Left ventricle myocardium inferior (tissue), 1 donor: ENCODE data around the gene MEIS2. TPM values are rescaled to one million over a fixed set of nuclear protein-coding genes. Genes with fewer than 3 reads are reported as not detected.
A peak's percentile ranks its signal among the peaks of the same experiment; 100 is the strongest.

ENCODE experiments used
- DNase-seq: peaks from one replicate; pipeline ENCODE4 v3.0.0-alpha.2; 2020
- H3K27ac ChIP-seq: fragments of 200-600 bp; replicated peaks from 2 replicates; pipeline ENCODE4 v1.8.0; 2021
- H3K27me3 ChIP-seq: fragments of 200-600 bp; 2 replicates; pipeline ENCODE4 v1.8.0; 2021; ENCODE audit warnings: low read depth
- H3K36me3 ChIP-seq: fragments of 200-600 bp; 2 replicates; pipeline ENCODE4 v1.8.0; 2021
- H3K4me1 ChIP-seq: fragments of 200-600 bp; 2 replicates; pipeline ENCODE4 v1.8.0; 2021
- H3K4me3 ChIP-seq: fragments of 200-600 bp; 2 replicates; pipeline ENCODE4 v1.8.0; 2021; ENCODE audit warnings: mild to moderate bottlenecking, moderate library complexity
- H3K9me3 ChIP-seq: fragments of 200-600 bp; replicated peaks from 2 replicates; pipeline ENCODE4 v1.8.0; 2021
- CTCF ChIP-seq: fragments of 200-600 bp; IDR thresholded peaks from 2 replicates; pipeline ENCODE4 v1.8.0; 2021; ENCODE audit warnings: antibody characterized with exemption, mild to moderate bottlenecking, borderline replicate concordance
- intact Hi-C: fragments of 100-400 bp; cut with micrococcal nuclease; formaldehyde crosslinking; loops from one replicate; pipeline ENCODE4 v1.11.0; 2022
- total RNA-seq: library from RNA; stranded (reverse); fragmentation: NEBNext Ultra II Directional; extraction: Animal tissue kit (Norgen Biotek cat#: 25700); gene quantifications from one replicate; pipeline ENCODE4 v1.2.1, GENCODE V29; 2021
- donor health status: DM: no; HTN: yes; CAD: no; lungs with severe emphysema.

MEIS2 gene
- total RNA-seq, 1 donor from 2014 or later = 36.0 TPM

GRCh38 chr15:37106490-37107001 lies 6.2 kb upstream of the MEIS2 start:
- intact Hi-C loops = loop anchor here (5.0 kb wide), 1 partner anchor 224 kb away; no protein-coding TSS in a partner anchor
- peak overlapping the region; percentile 97 for H3K27ac ChIP-seq
- peak; percentile 38 for TF ChIP-seq CTCF
- H3K36me3 ChIP-seq = no peaks in the 10 kb centered on the region
- H3K4me3 ChIP-seq = peak overlapping the region; percentile 53
- peaks cover 53% of the 10 kb centered on the region for H3K4me1 ChIP-seq
- H3K9me3 ChIP-seq = no peaks in the 10 kb centered on the region
- H3K27me3 ChIP-seq = peaks cover 76% of the 10 kb centered on the region
- peak; percentile 68 for DNase-seq

GRCh38 chr15:37105889-37106288 lies 5.5 kb upstream of the MEIS2 start:
- Histone ChIP-seq H3K27ac (peak overlapping the region; percentile 97), H3K36me3 (no peaks in the 10 kb centered on the region), H3K4me1 (peaks cover 60% of the 10 kb centered on the region), H3K27me3 (peaks cover 77% of the 10 kb centered on the region), H3K4me3 (no peak overlapping the region), H3K9me3 (no peaks in the 10 kb centered on the region)
- intact Hi-C loops = loop anchor here (5.0 kb wide), 1 partner anchor 224 kb away; no protein-coding TSS in a partner anchor
- no peak for TF ChIP-seq CTCF
- DNase-seq = no peak

GRCh38 chr15:37105029-37105428 lies 4.7 kb upstream of the MEIS2 start:
- peaks cover 53% of the 10 kb centered on the region for H3K4me1 ChIP-seq
- H3K27me3 ChIP-seq = peaks cover 77% of the 10 kb centered on the region
- H3K27ac ChIP-seq = peak overlapping the region; percentile 97
- H3K36me3 ChIP-seq = no peaks in the 10 kb centered on the region
- DNase-seq = no peak
- TF ChIP-seq CTCF = no peak
- H3K4me3 ChIP-seq = peak overlapping the region; percentile 76
- intact Hi-C loops = loop anchor here (5.0 kb wide), 1 partner anchor 223 kb away; no protein-coding TSS in a partner anchor
- H3K9me3 ChIP-seq = no peaks in the 10 kb centered on the region

- no peak for DNase-seq
- TF ChIP-seq CTCF = no peak
- intact Hi-C loops = no loop called here
- Histone ChIP-seq H3K27ac (peak overlapping the region; percentile 97), H3K4me3 (peak overlapping the region; percentile 76), H3K36me3 (no peaks in the 10 kb centered on the region), H3K27me3 (peaks cover 72% of the 10 kb centered on the region), H3K4me1 (peaks cover 49% of the 10 kb centered on the region), H3K9me3 (no peaks in the 10 kb centered on the region)
Observed at GRCh38 chr15:37104424-37104981, 4.2 kb upstream of the MEIS2 start.

GRCh38 chr15:37103475-37104423 lies 3.4 kb upstream of the MEIS2 start:
- DNase-seq = no peak
- TF ChIP-seq CTCF = no peak
- H3K36me3 ChIP-seq = no peaks in the 10 kb centered on the region
- peaks cover 53% of the 10 kb centered on the region for H3K4me1 ChIP-seq
- no peaks in the 10 kb centered on the region for H3K9me3 ChIP-seq
- peak overlapping the region; percentile 76 for H3K4me3 ChIP-seq
- intact Hi-C loops = no loop called here
- peaks cover 64% of the 10 kb centered on the region for H3K27me3 ChIP-seq
- peak overlapping the region; percentile 97 for H3K27ac ChIP-seq
